B cell (primary cell): ENCODE measurements around the gene DRAXIN.

ENCODE experiments used
- EZH2 ChIP-seq: IDR thresholded peaks from 2 replicates; pipeline ENCODE4 v1.6.1; 2012; ENCODE audit warnings: borderline replicate concordance, low read depth, mild to moderate bottlenecking, moderate library complexity, low read length; ENCODE audit not compliant: insufficient read depth, poor library complexity, severe bottlenecking
- TF ChIP-seq, protein P1 (sequence below): fragments of 200-600 bp; IDR thresholded peaks from one replicate; pipeline ENCODE4 v1.8.0; 2022; ENCODE audit warnings: antibody characterized with exemption, mild to moderate bottlenecking

DNA sequence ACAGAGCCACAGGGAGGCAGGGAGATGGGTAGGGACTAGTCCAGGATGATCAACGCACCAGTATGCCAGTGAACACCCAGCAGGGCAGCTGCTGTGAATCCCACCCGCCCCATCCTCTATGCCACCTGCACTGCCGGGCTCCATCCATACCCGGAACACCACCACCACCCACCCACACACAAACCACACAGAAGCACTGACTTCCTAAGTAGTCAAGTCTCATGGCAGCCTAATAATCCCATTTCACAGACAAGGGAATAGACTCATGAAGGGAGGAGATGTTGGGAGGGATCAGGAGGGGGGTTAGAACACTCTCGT lies 6.3 kb downstream of the DRAXIN start:
- TF ChIP-seq, protein P1, sequence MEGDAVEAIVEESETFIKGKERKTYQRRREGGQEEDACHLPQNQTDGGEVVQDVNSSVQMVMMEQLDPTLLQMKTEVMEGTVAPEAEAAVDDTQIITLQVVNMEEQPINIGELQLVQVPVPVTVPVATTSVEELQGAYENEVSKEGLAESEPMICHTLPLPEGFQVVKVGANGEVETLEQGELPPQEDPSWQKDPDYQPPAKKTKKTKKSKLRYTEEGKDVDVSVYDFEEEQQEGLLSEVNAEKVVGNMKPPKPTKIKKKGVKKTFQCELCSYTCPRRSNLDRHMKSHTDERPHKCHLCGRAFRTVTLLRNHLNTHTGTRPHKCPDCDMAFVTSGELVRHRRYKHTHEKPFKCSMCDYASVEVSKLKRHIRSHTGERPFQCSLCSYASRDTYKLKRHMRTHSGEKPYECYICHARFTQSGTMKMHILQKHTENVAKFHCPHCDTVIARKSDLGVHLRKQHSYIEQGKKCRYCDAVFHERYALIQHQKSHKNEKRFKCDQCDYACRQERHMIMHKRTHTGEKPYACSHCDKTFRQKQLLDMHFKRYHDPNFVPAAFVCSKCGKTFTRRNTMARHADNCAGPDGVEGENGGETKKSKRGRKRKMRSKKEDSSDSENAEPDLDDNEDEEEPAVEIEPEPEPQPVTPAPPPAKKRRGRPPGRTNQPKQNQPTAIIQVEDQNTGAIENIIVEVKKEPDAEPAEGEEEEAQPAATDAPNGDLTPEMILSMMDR, result no peak
- no peak for TF ChIP-seq EZH2
